ENCODE measurements around the gene GIN1.
A peak's percentile ranks its signal among the peaks of the same experiment; 100 is the strongest.

GIN1 gene

DNA sequence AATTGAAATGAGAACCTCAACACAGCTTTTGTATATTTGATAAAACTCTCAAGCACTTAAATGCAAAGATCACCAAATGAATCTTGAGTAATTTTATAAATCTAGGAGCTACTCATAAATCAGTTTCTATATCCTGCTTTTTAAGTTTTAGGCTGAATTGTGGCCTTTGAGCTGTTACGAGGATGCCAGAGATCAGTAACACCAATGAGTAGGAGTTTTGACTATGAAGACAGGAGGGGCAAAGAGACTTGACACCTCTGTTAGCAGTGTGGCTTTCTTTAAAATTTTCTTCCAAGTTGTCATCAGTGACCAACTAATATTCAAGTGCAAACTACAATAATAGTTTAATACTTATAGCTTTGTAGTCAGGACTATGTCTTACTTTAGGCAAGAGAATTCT, 12.7 kb upstream of the GIN1 start:
- no peak for DNase-seq
- Histone ChIP-seq H3K36me3 (ENCODE audit: control insufficient read depth, insufficient read depth, low read length) (peaks cover 14% of the 10 kb centered on the region), H3K27ac (ENCODE audit: insufficient read depth, low read length, poor library complexity, severe bottlenecking) (no peak overlapping the region), H3K27me3 (replicated peaks; ENCODE audit: control insufficient read depth, insufficient read depth, low read length, poor library complexity, severe bottlenecking) (no peaks in the 10 kb centered on the region), H3K9me3 (ENCODE audit: control insufficient read depth, low read length) (no peaks in the 10 kb centered on the region), H3K4me3 (ENCODE audit: insufficient read depth, low read depth, low read length, poor library complexity, severe bottlenecking) (no peak overlapping the region), H3K4me1 (ENCODE audit: control insufficient read depth, insufficient read depth, low read length, poor library complexity, severe bottlenecking) (no peaks in the 10 kb centered on the region)

DNA sequence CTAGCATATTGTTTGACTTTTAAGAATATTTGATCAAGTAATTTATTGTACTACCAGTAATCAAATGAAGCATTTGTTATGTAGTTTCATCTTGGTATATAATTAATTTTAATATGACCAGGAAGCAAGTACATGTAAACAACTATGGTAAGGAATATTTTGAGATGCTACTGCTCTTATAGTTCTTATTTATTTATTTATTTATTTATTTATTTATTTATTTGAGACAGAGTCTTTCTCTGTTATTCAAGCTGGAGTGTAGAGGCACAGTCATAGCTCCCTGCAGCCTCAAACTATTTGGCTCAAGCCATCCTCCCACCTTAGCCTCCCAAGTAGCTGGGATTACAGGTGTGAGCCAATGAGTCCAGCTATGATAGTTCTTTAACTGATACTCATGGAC, 8.3 kb upstream of the GIN1 start:
- Histone ChIP-seq H3K9me3 (ENCODE audit: control insufficient read depth, low read length) (no peaks in the 10 kb centered on the region), H3K36me3 (ENCODE audit: control insufficient read depth, insufficient read depth, low read length) (peaks cover 6% of the 10 kb centered on the region), H3K27me3 (replicated peaks; ENCODE audit: control insufficient read depth, insufficient read depth, low read length, poor library complexity, severe bottlenecking) (no peaks in the 10 kb centered on the region), H3K4me3 (ENCODE audit: insufficient read depth, low read depth, low read length, poor library complexity, severe bottlenecking) (no peak overlapping the region), H3K4me1 (ENCODE audit: control insufficient read depth, insufficient read depth, low read length, poor library complexity, severe bottlenecking) (no peaks in the 10 kb centered on the region), H3K27ac (ENCODE audit: insufficient read depth, low read length, poor library complexity, severe bottlenecking) (no peak overlapping the region)
- no peak for DNase-seq

DNA sequence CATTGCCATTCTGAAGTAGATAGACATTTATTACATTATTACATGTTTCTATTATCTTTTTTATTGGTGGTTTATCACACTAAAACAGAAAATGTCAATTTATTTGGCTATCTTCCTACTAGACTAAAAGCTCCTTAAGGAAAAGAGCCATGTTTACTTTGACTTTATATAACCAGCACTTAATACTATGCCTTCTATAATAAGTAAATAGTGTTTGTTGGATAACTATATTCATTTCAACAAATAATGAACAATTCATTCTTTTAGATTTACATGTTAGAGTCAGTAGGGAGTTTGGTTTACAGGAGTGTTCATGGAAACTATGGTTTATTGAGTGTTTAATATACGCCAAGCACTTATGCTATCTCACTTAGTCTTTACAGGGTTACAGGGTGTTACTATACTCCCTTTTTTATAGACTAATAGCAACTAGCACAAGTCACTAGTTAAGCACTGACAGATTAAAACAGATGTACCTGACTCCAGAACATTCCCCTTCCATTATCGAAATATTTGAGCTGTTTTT, 7.4 kb upstream of the GIN1 start:
- no peak overlapping the region for H3K4me3 ChIP-seq (ENCODE audit: insufficient read depth, low read depth, low read length, poor library complexity, severe bottlenecking)

DNA sequence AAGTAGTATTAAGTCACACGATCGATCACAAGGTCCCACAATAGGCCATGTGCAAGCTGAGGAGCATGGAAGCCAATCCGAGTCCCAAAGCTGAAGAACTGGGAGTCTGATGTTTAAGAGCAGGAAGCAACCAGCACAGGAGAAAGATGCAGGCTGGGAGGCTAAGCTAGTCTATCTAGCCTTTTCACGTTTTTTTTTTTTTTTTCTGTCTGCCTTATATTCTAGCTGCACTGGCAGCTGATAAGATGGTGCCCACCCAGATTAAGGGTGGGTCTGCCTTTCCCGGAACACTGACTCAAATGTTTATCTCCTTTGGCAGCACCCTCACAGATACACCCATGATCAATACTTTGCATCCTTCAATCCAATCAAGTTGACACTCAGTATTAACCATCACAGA, 6.6 kb upstream of the GIN1 start:
- H3K36me3 ChIP-seq (ENCODE audit: control insufficient read depth, insufficient read depth, low read length), result peaks cover 6% of the 10 kb centered on the region
- H3K4me3 ChIP-seq (ENCODE audit: insufficient read depth, low read depth, low read length, poor library complexity, severe bottlenecking), result no peak overlapping the region
- H3K27ac ChIP-seq (ENCODE audit: insufficient read depth, low read length, poor library complexity, severe bottlenecking), result no peak overlapping the region
- no peaks in the 10 kb centered on the region for H3K27me3 ChIP-seq (replicated peaks; ENCODE audit: control insufficient read depth, insufficient read depth, low read length, poor library complexity, severe bottlenecking)
- H3K4me1 ChIP-seq (ENCODE audit: control insufficient read depth, insufficient read depth, low read length, poor library complexity, severe bottlenecking), result peaks cover 6% of the 10 kb centered on the region
- no peaks in the 10 kb centered on the region for H3K9me3 ChIP-seq (ENCODE audit: control insufficient read depth, low read length)
- no peak for DNase-seq

More for the DNA sequence above, 7.4 kb upstream of the GIN1 start:
- Histone ChIP-seq H3K4me1 (ENCODE audit: control insufficient read depth, insufficient read depth, low read length, poor library complexity, severe bottlenecking) (peaks cover 4% of the 10 kb centered on the region), H3K27me3 (replicated peaks; ENCODE audit: control insufficient read depth, insufficient read depth, low read length, poor library complexity, severe bottlenecking) (no peaks in the 10 kb centered on the region), H3K36me3 (ENCODE audit: control insufficient read depth, insufficient read depth, low read length) (peaks cover 6% of the 10 kb centered on the region), H3K9me3 (ENCODE audit: control insufficient read depth, low read length) (no peaks in the 10 kb centered on the region), H3K27ac (ENCODE audit: insufficient read depth, low read length, poor library complexity, severe bottlenecking) (no peak overlapping the region)
- DNase-seq, result no peak

DNA sequence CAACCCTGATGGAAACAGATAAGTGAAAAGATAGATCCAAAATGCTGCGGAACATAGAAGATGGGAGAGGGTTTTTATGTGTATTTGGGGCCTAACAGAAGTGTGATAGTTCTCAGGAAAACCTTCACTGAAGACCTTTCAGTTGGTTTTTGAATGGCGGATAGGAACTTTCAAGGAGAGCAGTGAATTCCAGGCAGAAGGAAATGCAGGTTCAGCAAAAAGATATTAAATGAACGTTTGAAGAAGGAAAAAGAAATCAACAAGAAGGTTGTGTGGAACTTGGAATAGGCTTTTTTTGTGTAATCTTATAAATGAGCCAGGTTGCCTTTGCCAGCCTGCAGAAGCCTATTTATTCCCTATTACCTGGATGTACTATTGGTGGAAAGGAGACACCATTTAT, 2.3 kb upstream of the GIN1 start:
- H3K4me1 ChIP-seq (ENCODE audit: control insufficient read depth, insufficient read depth, low read length, poor library complexity, severe bottlenecking), result peaks cover 13% of the 10 kb centered on the region
- H3K9me3 ChIP-seq (ENCODE audit: control insufficient read depth, low read length), result no peaks in the 10 kb centered on the region
- no peaks in the 10 kb centered on the region for H3K27me3 ChIP-seq (replicated peaks; ENCODE audit: control insufficient read depth, insufficient read depth, low read length, poor library complexity, severe bottlenecking)
- H3K4me3 ChIP-seq (ENCODE audit: insufficient read depth, low read depth, low read length, poor library complexity, severe bottlenecking), result no peak overlapping the region
- no peak for DNase-seq
- no peak overlapping the region for H3K27ac ChIP-seq (ENCODE audit: insufficient read depth, low read length, poor library complexity, severe bottlenecking)
- H3K36me3 ChIP-seq (ENCODE audit: control insufficient read depth, insufficient read depth, low read length), result no peaks in the 10 kb centered on the region

DNA sequence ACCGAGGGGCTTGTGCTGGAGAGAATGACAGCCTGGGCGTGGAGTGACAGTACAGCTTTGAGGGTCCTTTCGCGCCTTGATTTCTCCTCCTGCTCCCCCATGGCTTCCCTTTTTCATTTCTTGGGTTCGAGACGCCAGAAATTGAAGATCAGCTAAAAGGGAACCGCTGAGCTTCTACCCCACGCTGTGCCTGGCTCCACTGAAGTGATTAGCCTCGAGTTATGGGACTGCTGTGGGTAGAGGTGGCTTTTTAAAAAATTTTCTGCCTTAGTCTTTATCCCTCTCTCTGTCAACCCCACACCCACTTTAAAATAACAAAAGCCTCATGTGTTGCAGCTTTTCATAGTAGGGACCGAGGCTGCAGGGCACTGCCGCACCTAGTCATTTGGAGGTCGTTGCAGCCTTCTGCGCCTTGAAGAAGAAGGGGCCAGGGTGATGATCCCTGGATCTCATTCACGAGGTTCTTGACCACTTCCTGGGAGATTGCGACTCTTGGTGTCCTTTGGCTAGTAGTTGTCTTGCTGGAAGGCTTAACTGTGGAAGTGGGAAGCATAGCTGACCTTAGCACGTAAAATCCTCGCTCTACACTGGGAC, 766 bp upstream of the GIN1 start:
- Histone ChIP-seq H3K9me3 (ENCODE audit: control insufficient read depth, low read length) (no peaks in the 10 kb centered on the region), H3K27me3 (replicated peaks; ENCODE audit: control insufficient read depth, insufficient read depth, low read length, poor library complexity, severe bottlenecking) (no peaks in the 10 kb centered on the region)
- DNase-seq, result no peak

DNA sequence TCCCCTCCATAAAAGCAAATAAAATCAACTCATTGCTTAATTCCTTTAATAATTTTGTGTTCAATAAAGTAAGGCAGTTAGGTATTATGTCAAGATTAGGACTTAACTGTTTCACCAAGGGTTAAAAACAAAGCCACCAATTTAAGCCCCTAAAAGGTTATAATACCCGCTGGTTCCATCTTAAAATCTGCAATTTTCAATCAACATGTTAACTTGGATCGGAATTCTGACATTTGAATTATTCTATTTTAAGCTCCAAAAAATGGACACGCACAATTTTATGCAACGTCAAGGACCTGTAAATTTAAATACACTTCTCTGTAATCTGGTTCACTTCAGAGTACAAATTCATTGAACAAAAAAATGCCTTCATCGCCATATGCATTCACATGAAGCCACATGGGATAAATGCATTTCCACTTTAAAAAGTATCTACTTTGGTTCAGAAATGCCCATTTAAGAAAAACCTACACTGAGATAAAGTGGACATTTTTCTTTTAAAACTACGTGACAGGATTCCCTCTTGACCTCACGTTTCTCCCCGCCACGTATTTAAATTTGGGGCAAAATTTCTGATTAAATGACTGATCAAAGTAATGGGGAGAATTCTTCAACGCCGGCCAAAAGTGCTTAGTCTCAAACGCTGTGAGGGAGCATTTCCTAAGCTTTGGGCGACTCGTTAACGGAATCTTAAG, 721 bp downstream of the GIN1 start:
- no peaks in the 10 kb centered on the region for H3K27me3 ChIP-seq (replicated peaks; ENCODE audit: control insufficient read depth, insufficient read depth, low read length, poor library complexity, severe bottlenecking)
- peak overlapping the region; percentile 79 for H3K4me3 ChIP-seq (ENCODE audit: insufficient read depth, low read depth, low read length, poor library complexity, severe bottlenecking)
- peak overlapping the region; percentile 92 for H3K27ac ChIP-seq (ENCODE audit: insufficient read depth, low read length, poor library complexity, severe bottlenecking)
- peaks cover 13% of the 10 kb centered on the region for H3K4me1 ChIP-seq (ENCODE audit: control insufficient read depth, insufficient read depth, low read length, poor library complexity, severe bottlenecking)
- no peak for DNase-seq
- no peaks in the 10 kb centered on the region for H3K36me3 ChIP-seq (ENCODE audit: control insufficient read depth, insufficient read depth, low read length)
- H3K9me3 ChIP-seq (ENCODE audit: control insufficient read depth, low read length), result no peaks in the 10 kb centered on the region

More for the DNA sequence above, 766 bp upstream of the GIN1 start:
- Histone ChIP-seq H3K36me3 (ENCODE audit: control insufficient read depth, insufficient read depth, low read length) (no peaks in the 10 kb centered on the region), H3K4me3 (ENCODE audit: insufficient read depth, low read depth, low read length, poor library complexity, severe bottlenecking) (peak overlapping the region; percentile 79), H3K27ac (ENCODE audit: insufficient read depth, low read length, poor library complexity, severe bottlenecking) (peak overlapping the region; percentile 92), H3K4me1 (ENCODE audit: control insufficient read depth, insufficient read depth, low read length, poor library complexity, severe bottlenecking) (peaks cover 13% of the 10 kb centered on the region)

DNA sequence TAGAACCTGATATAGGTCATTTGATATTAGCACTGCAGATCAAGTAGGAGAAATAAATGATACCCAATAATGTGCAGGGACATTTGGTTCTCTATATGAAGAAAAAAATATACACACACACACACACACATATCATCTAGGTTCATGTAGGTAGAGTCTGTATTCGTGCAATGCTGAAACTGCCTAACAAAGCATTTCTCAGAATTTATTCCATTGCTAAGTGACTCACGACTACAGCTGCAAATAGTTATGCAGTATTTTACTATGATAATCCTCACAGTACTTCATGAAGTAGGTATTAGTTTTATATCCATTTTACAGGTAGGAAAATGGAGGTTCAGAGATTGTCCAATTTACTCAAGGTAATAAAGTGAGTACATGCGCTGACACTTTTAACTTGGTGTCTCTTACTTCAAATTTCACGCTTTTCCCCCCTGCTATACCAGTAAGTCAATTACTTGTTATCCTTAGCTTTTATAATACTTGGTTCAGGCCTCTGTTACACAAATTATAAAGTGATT, 2.4 kb downstream of the GIN1 start:
- no peak overlapping the region for H3K4me3 ChIP-seq (ENCODE audit: insufficient read depth, low read depth, low read length, poor library complexity, severe bottlenecking)
- H3K4me1 ChIP-seq (ENCODE audit: control insufficient read depth, insufficient read depth, low read length, poor library complexity, severe bottlenecking), result peaks cover 12% of the 10 kb centered on the region
- no peaks in the 10 kb centered on the region for H3K36me3 ChIP-seq (ENCODE audit: control insufficient read depth, insufficient read depth, low read length)
- no peaks in the 10 kb centered on the region for H3K9me3 ChIP-seq (ENCODE audit: control insufficient read depth, low read length)
- H3K27ac ChIP-seq (ENCODE audit: insufficient read depth, low read length, poor library complexity, severe bottlenecking), result no peak overlapping the region
- DNase-seq, result no peak
- no peaks in the 10 kb centered on the region for H3K27me3 ChIP-seq (replicated peaks; ENCODE audit: control insufficient read depth, insufficient read depth, low read length, poor library complexity, severe bottlenecking)

DNA sequence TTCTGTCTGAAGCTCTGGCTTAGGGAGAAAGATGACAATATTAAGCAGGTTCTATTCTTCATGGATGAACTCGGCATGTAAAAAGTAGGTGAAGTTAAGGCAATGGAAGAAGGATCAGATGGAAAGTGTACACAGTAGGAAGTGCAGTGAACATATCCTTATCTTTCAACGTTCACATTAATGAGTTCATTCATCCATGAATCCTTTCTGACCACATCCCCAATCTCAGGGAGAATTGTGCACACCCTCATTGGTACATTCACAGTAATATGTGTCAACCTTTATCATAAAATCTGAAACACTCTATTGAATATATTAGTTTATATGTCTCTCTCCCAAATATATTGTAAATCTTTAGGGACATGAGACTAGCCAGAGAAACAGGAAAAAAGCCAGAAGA, 5.5 kb downstream of the GIN1 start:
- H3K4me1 ChIP-seq (ENCODE audit: control insufficient read depth, insufficient read depth, low read length, poor library complexity, severe bottlenecking), result peaks cover 9% of the 10 kb centered on the region
- H3K9me3 ChIP-seq (ENCODE audit: control insufficient read depth, low read length), result no peaks in the 10 kb centered on the region
- no peaks in the 10 kb centered on the region for H3K27me3 ChIP-seq (replicated peaks; ENCODE audit: control insufficient read depth, insufficient read depth, low read length, poor library complexity, severe bottlenecking)
- no peak for DNase-seq
- no peak overlapping the region for H3K4me3 ChIP-seq (ENCODE audit: insufficient read depth, low read depth, low read length, poor library complexity, severe bottlenecking)
- H3K36me3 ChIP-seq (ENCODE audit: control insufficient read depth, insufficient read depth, low read length), result no peaks in the 10 kb centered on the region
- H3K27ac ChIP-seq (ENCODE audit: insufficient read depth, low read length, poor library complexity, severe bottlenecking), result no peak overlapping the region

DNA sequence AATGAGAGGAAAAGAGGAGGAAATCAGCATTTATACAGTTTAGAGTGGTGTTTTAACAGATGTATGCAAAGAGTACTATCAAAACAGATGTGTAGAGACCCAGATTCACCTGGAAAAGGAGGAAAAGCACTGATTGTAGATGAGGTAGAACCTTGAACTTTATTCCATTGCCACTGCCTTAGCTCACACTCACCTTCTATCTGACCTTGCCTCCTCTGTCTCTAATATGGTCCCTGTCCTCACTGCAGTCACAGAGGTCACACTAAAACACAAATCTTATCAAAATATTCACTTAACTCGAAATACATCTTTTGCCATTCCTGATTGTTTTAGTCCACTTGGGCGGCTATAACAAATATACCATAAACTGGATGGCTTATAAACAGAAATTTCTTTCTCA, 7.0 kb downstream of the GIN1 start:
- no peak overlapping the region for H3K4me3 ChIP-seq (ENCODE audit: insufficient read depth, low read depth, low read length, poor library complexity, severe bottlenecking)
- no peaks in the 10 kb centered on the region for H3K27me3 ChIP-seq (replicated peaks; ENCODE audit: control insufficient read depth, insufficient read depth, low read length, poor library complexity, severe bottlenecking)
- H3K9me3 ChIP-seq (ENCODE audit: control insufficient read depth, low read length), result no peaks in the 10 kb centered on the region
- no peak overlapping the region for H3K27ac ChIP-seq (ENCODE audit: insufficient read depth, low read length, poor library complexity, severe bottlenecking)
- no peaks in the 10 kb centered on the region for H3K36me3 ChIP-seq (ENCODE audit: control insufficient read depth, insufficient read depth, low read length)
- H3K4me1 ChIP-seq (ENCODE audit: control insufficient read depth, insufficient read depth, low read length, poor library complexity, severe bottlenecking), result peaks cover 9% of the 10 kb centered on the region
- no peak for DNase-seq
